Breast epithelium (tissue), 3 donors: Measurements from ENCODE around the gene HMCN1.

Source experiments
- POLR2A ChIP-seq: fragments of 450-650 bp; IDR thresholded peaks from one replicate; pipeline ENCODE4 v1.6.1; 2016; ENCODE audit warnings: antibody characterized with exemption, mild to moderate bottlenecking, moderate library complexity
- TF ChIP-seq, protein P1 (sequence below), 3 donors: fragments of 450-650 bp; IDR thresholded peaks; one replicate each; pipeline ENCODE4 v1.5.1; 2016 to 2017; ENCODE audit warnings: antibody characterized with exemption in 3 of 3, mild to moderate bottlenecking in 3 of 3, moderate library complexity in 3 of 3

GRCh38 chr1:185835191-185835590 lies 101.0 kb downstream of the HMCN1 start:
- TF ChIP-seq POLR2A, result no peak
- TF ChIP-seq, protein P1, sequence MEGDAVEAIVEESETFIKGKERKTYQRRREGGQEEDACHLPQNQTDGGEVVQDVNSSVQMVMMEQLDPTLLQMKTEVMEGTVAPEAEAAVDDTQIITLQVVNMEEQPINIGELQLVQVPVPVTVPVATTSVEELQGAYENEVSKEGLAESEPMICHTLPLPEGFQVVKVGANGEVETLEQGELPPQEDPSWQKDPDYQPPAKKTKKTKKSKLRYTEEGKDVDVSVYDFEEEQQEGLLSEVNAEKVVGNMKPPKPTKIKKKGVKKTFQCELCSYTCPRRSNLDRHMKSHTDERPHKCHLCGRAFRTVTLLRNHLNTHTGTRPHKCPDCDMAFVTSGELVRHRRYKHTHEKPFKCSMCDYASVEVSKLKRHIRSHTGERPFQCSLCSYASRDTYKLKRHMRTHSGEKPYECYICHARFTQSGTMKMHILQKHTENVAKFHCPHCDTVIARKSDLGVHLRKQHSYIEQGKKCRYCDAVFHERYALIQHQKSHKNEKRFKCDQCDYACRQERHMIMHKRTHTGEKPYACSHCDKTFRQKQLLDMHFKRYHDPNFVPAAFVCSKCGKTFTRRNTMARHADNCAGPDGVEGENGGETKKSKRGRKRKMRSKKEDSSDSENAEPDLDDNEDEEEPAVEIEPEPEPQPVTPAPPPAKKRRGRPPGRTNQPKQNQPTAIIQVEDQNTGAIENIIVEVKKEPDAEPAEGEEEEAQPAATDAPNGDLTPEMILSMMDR (IDR thresholded peaks at IDR 0.05), result no peak
